NB4 (cell line): ENCODE data around the gene DOCK2.

ENCODE experiments used
- MAX ChIP-seq: IDR thresholded peaks from 2 replicates; pipeline ENCODE4 v1.6.1; 2011; ENCODE audit warnings: low read depth, low read length
- POLR2A ChIP-seq: IDR thresholded peaks from 2 replicates; pipeline ENCODE4 v1.6.1; 2011; ENCODE audit warnings: mild to moderate bottlenecking; ENCODE audit not compliant: insufficient read length; ENCODE audit errors: extremely low read depth
- TF ChIP-seq, protein P1 (sequence below): IDR thresholded peaks from one replicate; pipeline ENCODE4 v1.5.1; 2012; ENCODE audit warnings: low read depth, low read length

DNA sequence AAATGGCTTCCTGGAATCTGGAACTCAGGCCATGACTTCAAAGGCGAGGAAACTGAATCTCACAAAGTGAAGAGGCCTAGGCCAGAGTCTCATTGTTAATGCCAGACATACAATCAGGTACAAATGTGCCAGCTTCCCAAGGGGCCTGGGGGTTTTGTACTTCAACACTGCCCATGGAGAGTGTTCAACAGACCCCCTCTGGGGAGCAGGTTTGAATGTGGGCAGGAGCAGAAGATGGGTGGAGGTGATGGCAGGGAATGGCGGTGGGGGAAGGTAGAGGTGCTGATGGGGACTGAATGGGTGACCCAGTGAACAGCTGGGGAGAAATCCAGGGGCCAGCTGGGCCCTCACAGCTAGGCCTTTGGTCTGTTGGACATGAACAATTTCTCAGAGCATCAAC, 480.7 kb downstream of the DOCK2 start:
- TF ChIP-seq MAX (no peak), POLR2A (no peak)
- TF ChIP-seq, protein P1, sequence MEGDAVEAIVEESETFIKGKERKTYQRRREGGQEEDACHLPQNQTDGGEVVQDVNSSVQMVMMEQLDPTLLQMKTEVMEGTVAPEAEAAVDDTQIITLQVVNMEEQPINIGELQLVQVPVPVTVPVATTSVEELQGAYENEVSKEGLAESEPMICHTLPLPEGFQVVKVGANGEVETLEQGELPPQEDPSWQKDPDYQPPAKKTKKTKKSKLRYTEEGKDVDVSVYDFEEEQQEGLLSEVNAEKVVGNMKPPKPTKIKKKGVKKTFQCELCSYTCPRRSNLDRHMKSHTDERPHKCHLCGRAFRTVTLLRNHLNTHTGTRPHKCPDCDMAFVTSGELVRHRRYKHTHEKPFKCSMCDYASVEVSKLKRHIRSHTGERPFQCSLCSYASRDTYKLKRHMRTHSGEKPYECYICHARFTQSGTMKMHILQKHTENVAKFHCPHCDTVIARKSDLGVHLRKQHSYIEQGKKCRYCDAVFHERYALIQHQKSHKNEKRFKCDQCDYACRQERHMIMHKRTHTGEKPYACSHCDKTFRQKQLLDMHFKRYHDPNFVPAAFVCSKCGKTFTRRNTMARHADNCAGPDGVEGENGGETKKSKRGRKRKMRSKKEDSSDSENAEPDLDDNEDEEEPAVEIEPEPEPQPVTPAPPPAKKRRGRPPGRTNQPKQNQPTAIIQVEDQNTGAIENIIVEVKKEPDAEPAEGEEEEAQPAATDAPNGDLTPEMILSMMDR = no peak
